IPS DF 6.9 (cell line): Measurements from ENCODE around the gene RELT.
"Not testable (repeated sequence)": the region's sequence is repeated elsewhere in the genome, so short reads cannot be mapped to it uniquely, and the experiment has no call there.

Experiments used
- DNase-seq: peaks from one replicate; pipeline ENCODE4 v3.0.0-alpha.2; 2013; ENCODE audit warnings: low read depth, low spot score
- H3K27ac ChIP-seq: one replicate; pipeline ENCODE4 v1.5.1; 2013; ENCODE audit warnings: low read length, control low read depth
- H3K27me3 ChIP-seq: 2 replicates; pipeline ENCODE4 v1.6.1; 2013; ENCODE audit warnings: mild to moderate bottlenecking, low read length; ENCODE audit not compliant: control insufficient read depth, insufficient read depth
- H3K36me3 ChIP-seq: 2 replicates; pipeline ENCODE4 v1.6.1; 2013; ENCODE audit warnings: low read length; ENCODE audit not compliant: control insufficient read depth, insufficient read depth
- H3K4me1 ChIP-seq: 2 replicates; pipeline ENCODE4 v1.6.1; 2013; ENCODE audit warnings: low read length; ENCODE audit not compliant: control insufficient read depth, insufficient read depth
- H3K4me3 ChIP-seq: 2 replicates; pipeline ENCODE4 v1.5.1; 2013; ENCODE audit warnings: mild to moderate bottlenecking, low read length
- H3K9me3 ChIP-seq: 2 replicates; pipeline ENCODE4 v1.6.1; 2013; ENCODE audit warnings: low read length, inconsistent platforms; ENCODE audit not compliant: control insufficient read depth, insufficient read depth
- WGBS: extraction: QIAGEN DNeasy Blood & Tissue Kit; methylation state at CpG from one replicate; pipeline ENCODE4 v1.1.7; 2013; ENCODE audit warnings: mixed read lengths, missing lambda C conversion rate; ENCODE audit not compliant: insufficient read length, insufficient coverage; 5-methylcytosine and 5-hydroxymethylcytosine counted together

RELT gene

DNA sequence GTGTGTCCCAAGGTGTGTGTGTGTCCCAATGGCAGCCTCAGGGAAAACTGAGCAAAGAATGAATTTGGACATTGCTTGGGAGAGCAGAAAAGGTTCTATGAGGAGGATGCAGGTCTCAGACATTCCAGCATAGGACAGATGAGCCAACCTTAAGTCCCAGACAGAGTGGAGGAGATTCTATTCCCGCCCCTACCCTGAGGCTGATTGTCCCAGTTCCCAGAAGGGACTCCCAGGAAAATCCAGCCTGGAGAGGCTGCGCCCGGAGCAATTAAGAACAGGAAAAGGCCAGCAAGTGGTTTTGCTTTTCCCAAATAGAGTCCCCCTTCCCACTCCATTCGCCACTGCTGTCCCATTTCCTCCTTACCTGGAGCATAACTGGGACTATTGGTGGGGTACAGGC, 54.1 kb downstream of the RELT start:
- H3K4me3 ChIP-seq, result no peak overlapping the region
- no peak overlapping the region for H3K27ac ChIP-seq
- DNase-seq, result no peak
- no peaks in the 10 kb centered on the region for H3K9me3 ChIP-seq
- H3K4me1 ChIP-seq, result no peaks in the 10 kb centered on the region
- no peaks in the 10 kb centered on the region; the same call in 1 of the 2 replicates for H3K36me3 ChIP-seq
- no CpG with 5 or more reads among the region's 4 CpGs for WGBS
- no peaks in the 10 kb centered on the region for H3K27me3 ChIP-seq

DNA sequence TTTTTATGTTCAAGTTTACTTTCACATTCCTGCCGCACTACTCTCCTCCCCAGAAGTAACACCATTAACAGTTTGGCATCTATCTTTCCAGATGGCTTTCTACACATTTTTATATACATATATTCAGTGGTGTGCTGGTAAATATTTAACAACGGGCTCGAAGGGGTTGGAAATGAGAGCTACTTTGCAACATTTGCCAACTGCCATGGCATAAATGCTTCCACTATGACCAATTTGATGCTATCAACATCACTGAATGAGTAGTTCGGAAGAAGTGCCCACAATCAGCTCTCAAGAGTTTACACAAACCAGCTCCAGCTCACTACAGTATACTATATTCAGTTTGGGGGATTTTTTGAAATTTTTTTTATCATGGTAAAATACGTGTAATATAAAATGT, 55.2 kb downstream of the RELT start:
- Histone ChIP-seq H3K4me3 (no peak overlapping the region), H3K4me1 (no peaks in the 10 kb centered on the region), H3K36me3 (no peaks in the 10 kb centered on the region; the same call in 1 of the 2 replicates), H3K27me3 (no peaks in the 10 kb centered on the region), H3K9me3 (no peaks in the 10 kb centered on the region), H3K27ac (no peak overlapping the region)
- WGBS, result no CpG with 5 or more reads among the region's 5 CpGs
- no peak for DNase-seq

DNA sequence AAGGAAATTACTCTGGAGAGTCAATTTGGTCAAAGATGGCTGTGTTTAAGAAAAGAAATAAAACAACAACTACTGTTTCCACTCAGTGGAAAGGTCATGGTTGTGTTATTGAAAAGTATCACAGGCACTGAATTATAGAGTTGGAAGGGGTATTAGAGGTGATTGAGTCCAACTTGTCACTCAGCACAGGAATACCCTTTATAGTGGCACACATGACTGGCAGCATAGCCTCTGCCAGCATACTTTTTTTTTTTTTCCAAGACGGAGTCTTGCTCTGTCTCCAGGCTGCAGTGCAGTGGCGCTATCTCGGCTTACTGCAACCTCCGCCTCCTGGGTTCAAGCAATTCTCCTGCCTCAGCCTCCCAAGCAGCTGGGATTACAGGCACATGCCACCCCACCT, 60.7 kb downstream of the RELT start:
- H3K36me3 ChIP-seq, H3K4me3 ChIP-seq, H3K27me3 ChIP-seq, H3K27ac ChIP-seq, DNase-seq, H3K4me1 ChIP-seq, H3K9me3 ChIP-seq: not testable (repeated sequence)
- no CpG with 5 or more reads among the region's 4 CpGs for WGBS

DNA sequence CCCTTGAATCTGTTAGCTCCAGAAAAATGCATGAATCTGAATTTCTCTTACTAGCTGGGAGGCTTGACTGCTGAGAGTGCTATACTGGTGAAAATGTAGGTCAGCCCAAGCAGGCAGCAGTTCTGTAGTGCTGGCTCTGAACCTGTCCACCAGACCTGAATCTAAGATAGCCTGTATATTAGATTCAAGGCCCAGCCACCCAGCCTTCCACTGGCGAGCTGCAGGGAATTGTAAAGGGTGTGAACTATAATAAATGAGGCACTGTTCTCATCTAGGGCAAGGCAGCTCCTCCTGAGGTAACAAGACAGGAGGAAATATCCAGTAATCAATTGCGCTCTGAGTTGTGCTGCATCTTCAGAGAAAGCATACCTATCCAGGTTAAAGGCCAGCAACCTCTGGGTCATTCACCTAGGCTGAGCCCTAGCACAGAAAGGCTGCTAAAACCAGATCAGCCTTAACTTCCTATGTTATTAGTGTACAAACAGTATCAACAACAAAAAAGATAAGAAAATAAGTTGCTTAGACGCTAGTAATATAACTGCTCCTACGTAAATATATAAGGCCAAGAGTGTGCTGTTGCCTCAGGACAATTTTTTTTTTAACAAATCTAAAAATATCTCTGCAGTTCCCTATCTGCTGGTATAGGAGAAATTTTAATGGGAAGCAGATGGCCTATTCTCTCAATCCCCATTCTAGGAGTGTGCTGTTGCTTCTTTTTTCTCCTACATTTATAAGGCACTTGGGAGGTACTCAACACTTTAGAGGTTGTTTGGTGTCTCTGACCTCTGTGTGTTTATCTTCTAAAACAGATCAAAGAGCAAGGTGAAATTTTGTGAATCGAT, 63.0 kb downstream of the RELT start:
- Histone ChIP-seq H3K4me1 (0 out of 2 replicates have a peak, but pooled peaks cover 2% of the 10 kb centered on the region), H3K4me3 (no peak overlapping the region), H3K9me3 (no peaks in the 10 kb centered on the region), H3K27me3 (no peaks in the 10 kb centered on the region), H3K27ac (no peak overlapping the region), H3K36me3 (no peaks in the 10 kb centered on the region)
- no peak for DNase-seq
- WGBS, result no CpG with 5 or more reads among the region's 5 CpGs

- H3K4me1 ChIP-seq, result no peaks in the 10 kb centered on the region; the same call in 1 of the 2 replicates
- no peaks in the 10 kb centered on the region for H3K9me3 ChIP-seq
- H3K27ac ChIP-seq, result no peak overlapping the region
- H3K27me3 ChIP-seq, result no peaks in the 10 kb centered on the region; the same call in 1 of the 2 replicates
- H3K4me3 ChIP-seq, result no peak overlapping the region
- no peak for DNase-seq
- H3K36me3 ChIP-seq, result no peaks in the 10 kb centered on the region
Measured at GRCh38 chr11:73445980-73446379, 69.8 kb downstream of the RELT start.

- no peaks in the 10 kb centered on the region for H3K9me3 ChIP-seq
- H3K36me3 ChIP-seq, result no peaks in the 10 kb centered on the region
- H3K4me1 ChIP-seq, result no peaks in the 10 kb centered on the region; the same call in 1 of the 2 replicates
- WGBS, result no CpG with 5 or more reads among the region's 2 CpGs
- H3K27me3 ChIP-seq, result no peaks in the 10 kb centered on the region; the same call in 1 of the 2 replicates
- H3K27ac ChIP-seq, result no peak overlapping the region
- DNase-seq, result no peak
- no peak overlapping the region for H3K4me3 ChIP-seq
Measured at GRCh38 chr11:73446766-73447165, 70.6 kb downstream of the RELT start.
